ENCODE measurements around the gene ZNF563.
"Not testable (repeated sequence)": the region's sequence is repeated elsewhere in the genome, so short reads cannot be mapped to it uniquely, and the experiment has no call there.

Gene ZNF563

DNA sequence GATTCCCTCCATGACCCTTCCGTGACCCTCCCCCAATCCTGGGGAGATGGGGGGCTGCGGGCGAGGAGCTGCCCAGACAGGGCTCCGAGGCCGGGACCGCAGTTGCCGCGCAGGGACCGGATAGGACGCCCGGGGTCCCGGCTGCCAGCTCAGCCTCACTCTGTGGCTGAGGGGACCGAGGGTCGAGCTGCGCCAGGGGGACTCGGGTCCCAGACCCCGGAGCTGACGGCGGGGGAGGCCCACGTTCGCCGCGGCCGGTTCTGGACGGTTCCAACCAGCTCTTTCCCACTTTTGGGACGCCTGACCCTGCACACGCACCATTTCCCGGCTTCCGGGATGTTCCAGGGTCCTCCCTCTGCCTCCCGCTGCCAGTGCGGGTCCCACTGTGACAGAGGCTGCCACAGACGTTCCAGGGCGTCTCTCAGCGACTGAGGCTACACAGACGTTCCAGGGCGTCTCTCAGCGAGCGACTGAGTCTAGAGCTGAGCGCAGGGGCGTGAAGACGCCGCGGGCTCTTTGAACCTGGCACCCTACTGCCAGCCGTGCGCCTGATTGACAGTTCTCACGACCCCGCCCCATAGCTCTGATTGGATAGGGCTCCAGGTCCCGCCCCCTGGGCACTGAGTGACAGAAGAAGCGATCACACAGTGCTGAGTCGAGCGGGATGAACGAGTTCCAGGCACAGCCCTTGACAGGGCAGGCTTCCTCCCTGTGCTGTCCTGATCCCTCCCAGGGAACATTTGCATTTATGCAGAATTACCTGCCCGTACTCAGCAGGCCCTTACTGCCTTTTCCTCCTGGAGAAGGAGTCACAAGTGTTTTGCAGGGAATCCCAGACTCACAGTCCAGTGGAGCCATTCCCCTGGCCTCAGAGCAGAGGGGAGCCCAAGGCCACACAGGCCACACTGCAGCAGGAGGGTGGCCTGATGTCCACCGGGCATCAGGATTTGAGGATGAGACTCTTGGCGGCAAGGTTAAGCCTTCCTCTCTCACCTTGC is at the start of gene ZNF563:
TSS of gene ZNF563 (minus strand) at position 472 of the 998 bp plus-strand sequence. CDS start at position 321, 151 bp downstream.
- peak; percentile 98 for DNase-seq (ENCODE audit: low read depth in 2 of 2)

DNA sequence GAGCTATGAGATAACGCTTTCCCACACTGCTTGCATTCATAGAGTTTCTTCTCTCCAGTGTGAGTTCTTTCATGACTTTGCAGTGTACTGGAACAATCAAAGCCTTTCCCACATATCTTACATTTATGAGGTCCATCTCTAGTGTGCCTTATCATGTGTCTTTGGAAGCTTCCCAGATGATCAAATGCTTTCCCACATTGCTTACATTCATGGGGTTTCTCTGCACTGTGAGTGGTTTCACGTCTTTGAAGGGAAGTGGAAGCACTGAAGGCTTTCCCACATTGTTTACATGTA is 47.0 kb upstream of the ZNF563 start:
- DNase-seq (ENCODE audit: low read depth in 2 of 2): no peak

DNA sequence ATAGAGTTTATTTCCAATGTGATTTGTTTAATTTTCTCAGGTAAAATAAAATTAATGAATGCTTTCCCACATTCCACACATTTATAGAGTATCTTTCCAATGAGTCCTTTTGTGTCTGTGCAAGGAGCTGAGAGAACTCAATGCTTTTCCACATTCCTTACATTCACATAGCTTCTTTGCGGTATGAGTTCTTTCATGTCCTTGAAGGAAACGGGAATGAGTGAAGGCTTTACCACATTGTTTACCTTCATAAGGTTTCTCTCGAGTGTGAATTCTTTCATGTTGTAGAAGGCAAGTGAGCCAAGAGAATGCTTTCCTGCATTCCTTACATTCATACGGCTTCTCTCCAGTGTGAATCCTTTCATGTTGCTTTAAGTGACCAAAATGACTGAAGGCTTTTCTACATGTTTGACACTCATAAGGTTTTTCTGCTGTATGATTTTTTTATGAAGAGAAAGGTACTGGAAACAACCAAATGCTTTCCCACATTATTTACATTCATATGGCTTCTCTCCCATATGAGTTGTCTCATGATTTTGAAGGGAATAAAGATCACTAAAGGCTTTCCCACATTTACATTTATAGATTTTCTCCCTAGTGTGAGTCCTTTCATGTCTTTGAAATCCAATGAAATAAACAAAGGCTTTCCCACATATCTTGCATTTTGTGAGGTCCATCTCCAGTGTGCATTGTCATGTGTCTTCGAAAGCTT is 46.5 kb upstream of the ZNF563 start:
- DNase-seq (ENCODE audit: low read depth in 2 of 2): no peak

DNA sequence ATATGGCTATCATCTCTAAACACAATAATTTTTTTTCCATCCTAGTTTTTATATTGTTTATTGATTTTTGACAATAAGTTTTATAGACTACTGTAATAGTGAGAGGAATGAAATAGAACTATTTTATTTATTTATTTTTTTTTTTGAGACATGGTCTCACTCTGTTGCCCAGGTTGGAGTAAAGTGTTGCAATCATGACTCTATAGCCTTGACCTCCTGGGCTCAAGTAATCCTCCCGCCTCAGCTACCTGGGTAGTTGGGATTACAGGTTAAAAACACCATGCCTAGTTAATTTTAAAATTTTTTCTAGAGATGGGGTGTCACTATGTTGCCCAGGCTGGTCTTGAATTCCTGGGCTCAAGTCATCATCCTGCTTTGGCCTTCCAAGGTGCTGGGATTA is 40.6 kb upstream of the ZNF563 start:
- no peak for DNase-seq (ENCODE audit: low read depth in 2 of 2)

DNA sequence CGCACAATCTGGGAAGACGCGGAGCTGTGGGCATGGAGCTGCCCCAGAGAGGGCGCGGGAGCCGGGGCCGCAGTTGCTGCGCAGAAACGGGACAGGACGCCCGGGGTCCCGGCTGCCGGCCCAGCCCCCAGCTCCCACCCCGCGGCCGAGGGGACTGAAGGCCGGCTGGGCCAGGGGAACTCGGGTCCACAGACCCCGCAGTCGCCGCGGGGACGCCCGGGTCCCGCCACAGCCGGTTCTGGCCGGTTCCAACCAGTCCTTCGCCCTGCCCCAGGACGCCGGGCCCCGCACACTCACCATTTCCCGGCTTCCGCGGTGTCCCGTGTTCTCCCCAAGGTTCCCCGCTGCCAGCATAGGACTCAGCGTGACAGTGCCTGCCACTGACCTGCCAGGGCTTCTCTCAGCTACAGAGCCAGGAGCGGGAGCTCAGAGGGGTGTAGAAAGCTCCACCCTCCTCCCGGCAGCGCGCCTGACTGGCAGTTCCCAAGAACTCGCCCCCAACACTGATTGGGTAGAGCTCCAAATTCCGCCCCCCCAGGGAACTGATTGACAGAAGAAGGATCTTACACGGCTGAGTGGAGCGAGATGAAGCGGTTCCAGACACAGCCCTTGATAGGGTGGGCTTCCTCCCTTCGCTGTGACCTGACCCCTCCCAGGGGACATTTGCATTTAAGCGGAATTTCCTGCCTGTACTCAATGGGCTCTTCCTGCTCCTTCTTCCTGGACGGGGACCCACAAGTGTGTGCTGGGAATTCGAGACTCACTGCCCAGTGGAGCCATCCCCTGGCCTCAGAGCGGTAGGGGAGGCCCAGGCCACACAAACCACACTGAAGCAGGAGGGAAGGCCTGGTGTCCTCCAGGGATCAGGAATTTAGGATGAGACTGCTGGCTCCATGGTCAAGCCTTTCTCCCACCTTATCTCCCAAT is 32.1 kb upstream of the ZNF563 start, which contains the start of gene ZNF442:
TSS of gene ZNF442 (minus strand) at position 448 of the 927 bp plus-strand sequence. CDS start 2,052 bp downstream, outside the sequence.
- DNase-seq (ENCODE audit: low read depth in 2 of 2): peak; percentile 80 to 88

DNA sequence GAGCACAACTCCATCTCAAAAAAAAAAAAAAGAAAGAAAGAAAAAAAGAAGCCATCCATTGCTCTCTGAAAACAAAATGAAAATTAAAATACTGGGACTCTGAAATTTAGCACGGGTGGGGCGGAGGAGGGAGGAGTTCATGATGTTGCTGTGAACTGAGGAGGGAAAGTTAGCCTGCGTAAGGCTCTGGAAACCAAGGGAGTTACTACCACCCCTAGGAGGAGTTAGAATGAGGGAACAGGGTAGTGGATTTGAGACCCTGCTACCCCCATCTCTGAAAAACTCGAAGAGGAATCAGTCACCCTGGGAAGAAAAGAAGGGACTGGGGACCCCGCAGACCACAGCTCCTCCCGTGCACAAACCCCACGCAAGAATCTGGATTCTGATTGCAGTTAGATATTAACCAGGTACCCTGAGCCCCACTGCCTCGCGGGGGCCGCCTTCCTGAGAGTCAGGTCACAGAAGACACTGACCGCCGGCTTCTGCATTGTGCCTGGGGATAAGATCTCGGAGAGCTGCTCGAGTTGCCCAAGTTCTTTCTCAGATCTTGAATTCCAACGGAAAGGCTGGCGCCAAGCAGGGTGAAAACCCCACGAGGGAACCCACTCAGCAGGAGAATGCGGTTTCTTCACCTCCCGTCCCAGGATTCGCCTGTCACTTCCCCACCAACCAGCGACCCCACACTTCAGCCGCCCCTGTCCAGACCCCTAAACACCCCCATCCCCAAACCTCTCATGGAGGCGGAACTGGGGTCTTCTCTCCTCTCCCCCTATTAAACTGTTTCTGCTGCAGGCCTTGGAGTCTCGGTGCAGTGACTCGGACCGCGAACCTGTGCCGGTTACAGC is 31.2 kb upstream of the ZNF563 start:
- DNase-seq (ENCODE audit: low read depth in 2 of 2): no peak

DNA sequence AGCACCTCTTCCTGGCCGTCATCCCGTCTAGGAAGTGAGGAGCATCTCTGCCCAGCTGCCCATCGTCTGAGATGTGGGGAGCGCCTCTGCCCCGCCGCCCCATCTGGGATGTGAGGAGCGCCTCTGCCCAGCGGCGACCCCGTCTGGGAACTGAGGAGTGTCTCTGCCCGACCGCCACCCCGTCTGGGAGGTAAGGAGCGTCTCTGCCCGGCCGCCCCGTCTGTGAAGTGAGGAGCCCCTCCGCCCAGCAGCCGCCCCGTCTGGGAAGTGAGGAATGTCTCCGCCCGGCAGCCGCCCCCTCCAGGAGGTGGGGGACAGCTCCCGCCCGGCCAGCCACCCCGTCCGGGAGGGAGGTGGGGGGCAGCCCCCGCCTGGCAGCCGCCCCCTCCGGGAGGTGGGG is 28.8 kb upstream of the ZNF563 start:
- DNase-seq (ENCODE audit: low read depth in 2 of 2): not testable (repeated sequence)

GRCh38 chr19:12353375-12353774 is 19.9 kb upstream of the ZNF563 start:
- DNase-seq (ENCODE audit: low read depth in 2 of 2): no peak

DNA sequence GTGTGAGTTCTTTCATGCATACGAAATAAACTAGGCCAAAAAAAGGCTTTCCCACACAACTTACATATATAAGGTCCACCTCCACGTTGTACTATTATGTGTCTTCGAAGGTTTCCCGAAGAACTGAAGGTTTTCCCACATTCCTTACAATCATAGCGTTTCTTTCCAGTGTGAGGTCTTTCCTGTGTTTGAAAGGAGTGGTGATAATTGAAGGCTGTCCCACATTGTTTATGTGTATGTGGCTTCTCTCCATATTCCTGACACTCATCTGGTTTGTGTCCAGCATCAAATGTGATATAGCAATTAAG is 17.4 kb upstream of the ZNF563 start:
- DNase-seq (ENCODE audit: low read depth in 2 of 2): no peak

GRCh38 chr19:12350185-12350889 is 16.9 kb upstream of the ZNF563 start:
- DNase-seq (ENCODE audit: low read depth in 2 of 2): no peak

- no peak for DNase-seq (ENCODE audit: low read depth in 2 of 2)
These were observed 13.5 kb upstream of the ZNF563 start for GRCh38 chr19:12346896-12347295.

GRCh38 chr19:12345197-12345596 is 11.8 kb upstream of the ZNF563 start:
- no peak for DNase-seq (ENCODE audit: low read depth in 2 of 2)

DNA sequence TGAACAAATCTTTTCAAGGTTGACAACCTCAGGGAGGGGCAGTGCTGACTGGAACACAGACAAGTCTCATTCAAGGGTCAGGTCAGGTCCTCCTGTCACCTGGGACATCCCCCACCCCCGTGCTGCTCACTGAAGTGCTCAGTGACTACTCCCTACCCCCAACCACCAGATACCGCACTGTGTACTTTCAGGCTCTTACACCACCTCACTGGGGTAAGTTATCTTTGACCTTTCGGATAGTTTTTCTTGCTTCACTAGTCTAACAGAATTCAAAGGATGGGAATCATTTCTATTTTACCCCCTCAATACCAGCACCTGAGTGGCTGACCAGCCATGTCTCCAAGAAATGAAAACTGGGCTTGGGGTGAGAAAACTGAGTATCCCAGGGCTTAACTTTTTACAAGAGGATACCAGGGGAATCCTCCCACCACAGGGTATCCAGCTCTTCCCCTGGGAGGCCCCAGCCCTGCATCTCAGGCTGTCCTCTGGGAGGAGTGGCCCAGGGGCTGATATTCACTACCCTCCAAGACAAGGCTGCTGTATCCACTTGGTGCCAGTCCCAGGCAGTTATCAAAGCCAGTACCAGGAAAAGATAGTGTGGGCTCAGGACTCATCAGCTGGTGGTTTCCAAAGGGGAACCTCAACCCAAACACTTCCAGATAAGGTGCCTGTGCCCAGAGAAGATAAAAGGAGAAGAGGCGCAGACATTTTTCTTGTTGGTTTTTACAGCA is 2.1 kb downstream of the ZNF563 start:
- DNase-seq (ENCODE audit: low read depth in 2 of 2): peak; percentile 31 to 65

DNA sequence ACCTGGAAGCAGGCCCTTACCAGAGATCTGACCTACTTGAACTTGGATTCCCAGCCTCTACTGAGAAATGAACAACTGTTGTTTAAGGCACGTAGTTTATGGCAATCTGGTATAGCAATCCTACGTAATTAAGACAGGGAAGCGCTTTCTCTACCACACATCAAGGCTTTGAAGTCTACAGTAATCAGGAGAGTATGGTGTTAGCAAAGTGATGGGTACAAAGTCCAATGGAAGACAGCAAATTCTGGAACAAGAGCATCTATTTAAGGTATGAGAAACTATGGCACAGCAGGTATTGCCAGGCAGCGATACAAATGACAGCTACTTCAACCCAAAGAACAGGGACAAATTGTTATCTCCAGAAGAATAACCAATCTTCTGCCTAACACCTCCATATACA is 3.1 kb downstream of the ZNF563 start:
- no peak for DNase-seq (ENCODE audit: low read depth in 2 of 2)

DNA sequence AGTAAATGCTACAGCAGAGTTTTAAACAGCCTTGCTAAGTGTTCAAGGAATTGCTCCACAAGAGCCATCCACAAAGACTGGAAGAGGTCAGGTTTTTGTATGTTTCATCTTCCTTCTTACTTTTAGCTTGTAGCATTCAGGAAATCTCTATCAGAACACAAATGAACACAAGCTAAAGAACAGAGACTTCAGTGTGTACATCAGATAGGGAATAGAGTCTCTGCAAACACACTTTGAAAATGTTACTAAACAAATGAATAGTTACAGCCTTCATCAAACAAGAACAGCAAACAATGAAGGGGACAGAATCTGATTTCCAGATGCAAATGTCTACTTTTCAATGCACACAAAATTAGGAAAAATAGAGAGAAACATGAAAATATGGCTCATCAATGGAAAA is 7.7 kb downstream of the ZNF563 start:
- no peak for DNase-seq (ENCODE audit: low read depth in 2 of 2)

- no peak for DNase-seq (ENCODE audit: low read depth in 2 of 2)
These were observed 14.5 kb downstream of the ZNF563 start for GRCh38 chr19:12318782-12319413.

DNA sequence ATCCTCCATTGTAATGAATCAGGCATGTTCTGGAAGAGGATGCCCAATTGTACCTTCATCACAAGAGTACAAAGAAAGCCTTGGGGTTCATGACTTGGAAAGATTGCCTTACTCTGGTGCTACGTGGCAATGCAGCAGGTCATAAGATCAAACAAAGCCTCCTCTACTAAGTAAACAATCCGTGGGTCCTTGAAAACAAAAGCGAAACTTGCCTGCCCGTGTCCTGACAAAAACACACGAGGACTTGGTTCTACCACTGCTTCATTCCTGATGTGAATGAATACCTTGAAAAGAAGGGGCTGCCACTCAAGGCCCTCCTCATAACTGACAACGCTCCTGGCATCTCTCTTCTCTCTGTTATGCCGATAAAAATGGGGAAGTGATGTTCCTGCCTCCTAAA is 18.9 kb downstream of the ZNF563 start:
- DNase-seq (ENCODE audit: low read depth in 2 of 2): no peak

- DNase-seq (ENCODE audit: low read depth in 2 of 2): not testable (repeated sequence)
These were observed 24.5 kb downstream of the ZNF563 start for GRCh38 chr19:12308891-12309290.

DNA sequence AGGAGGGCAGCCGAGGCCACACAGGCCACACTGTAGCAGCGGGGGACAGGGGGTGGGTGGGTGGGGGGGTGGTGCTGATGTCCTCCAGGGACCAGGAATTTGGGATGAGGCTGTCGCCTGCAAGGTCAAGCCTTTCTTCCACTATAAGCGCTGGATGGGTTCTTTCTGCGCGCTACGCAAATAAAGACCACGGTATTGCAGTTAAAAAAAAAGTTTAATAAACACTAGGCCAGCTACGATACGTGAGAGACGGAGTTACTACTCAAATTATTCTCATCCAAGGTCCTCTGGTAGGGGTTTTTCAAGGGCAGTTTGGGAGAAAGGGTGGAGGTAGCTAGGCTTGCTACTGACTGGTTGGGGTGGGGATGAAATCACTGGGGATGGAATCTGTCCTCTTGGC is 38.2 kb downstream of the ZNF563 start:
- DNase-seq (ENCODE audit: low read depth in 2 of 2): no peak

All from stimulated activated CD4-positive, alpha-beta T cell treated with anti-CD3 and anti-CD28 coated beads, Interleukin-12 subunit alpha, Interleukin-12 subunit beta, amount 100 ng/mL, for 24 hours (primary cell).